OCI-LY3 (cell line): ENCODE results near the gene NEK2.

Experiments used
- EZH2phosphoT487 ChIP-seq: fragments of 200-600 bp; shearing (Covaris generic); IDR thresholded peaks from 2 replicates; pipeline ENCODE4 v1.6.1; 2018; ENCODE audit warnings: antibody characterized with exemption, mixed run types, low read depth
- TF ChIP-seq, protein P1 (sequence below): fragments of 200-600, 300-600 bp; sonication (generic); IDR thresholded peaks from 2 replicates; pipeline ENCODE4 v1.5.1; 2014; ENCODE audit warnings: antibody characterized with exemption, low read length, low read depth

DNA sequence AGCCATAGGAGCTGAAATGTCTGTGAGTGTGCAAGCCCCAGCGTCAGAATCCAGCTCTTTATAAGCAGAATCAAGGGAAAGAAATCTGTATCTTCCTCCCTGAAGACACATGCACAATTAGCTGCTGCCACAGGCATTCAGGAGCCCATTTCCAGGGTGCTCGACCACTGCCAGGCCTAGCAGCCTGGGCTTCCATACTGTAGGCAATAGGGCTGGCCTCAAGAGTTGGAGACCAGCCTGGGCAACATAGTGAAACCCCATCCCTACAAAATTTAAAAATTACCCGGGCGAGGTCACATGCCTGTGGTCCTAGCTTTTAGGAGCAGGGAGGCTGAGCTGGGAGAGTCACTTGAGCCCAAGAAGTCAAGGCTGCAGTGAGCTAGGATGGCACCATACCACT, 41.0 kb downstream of the NEK2 start:
- TF ChIP-seq, protein P1, sequence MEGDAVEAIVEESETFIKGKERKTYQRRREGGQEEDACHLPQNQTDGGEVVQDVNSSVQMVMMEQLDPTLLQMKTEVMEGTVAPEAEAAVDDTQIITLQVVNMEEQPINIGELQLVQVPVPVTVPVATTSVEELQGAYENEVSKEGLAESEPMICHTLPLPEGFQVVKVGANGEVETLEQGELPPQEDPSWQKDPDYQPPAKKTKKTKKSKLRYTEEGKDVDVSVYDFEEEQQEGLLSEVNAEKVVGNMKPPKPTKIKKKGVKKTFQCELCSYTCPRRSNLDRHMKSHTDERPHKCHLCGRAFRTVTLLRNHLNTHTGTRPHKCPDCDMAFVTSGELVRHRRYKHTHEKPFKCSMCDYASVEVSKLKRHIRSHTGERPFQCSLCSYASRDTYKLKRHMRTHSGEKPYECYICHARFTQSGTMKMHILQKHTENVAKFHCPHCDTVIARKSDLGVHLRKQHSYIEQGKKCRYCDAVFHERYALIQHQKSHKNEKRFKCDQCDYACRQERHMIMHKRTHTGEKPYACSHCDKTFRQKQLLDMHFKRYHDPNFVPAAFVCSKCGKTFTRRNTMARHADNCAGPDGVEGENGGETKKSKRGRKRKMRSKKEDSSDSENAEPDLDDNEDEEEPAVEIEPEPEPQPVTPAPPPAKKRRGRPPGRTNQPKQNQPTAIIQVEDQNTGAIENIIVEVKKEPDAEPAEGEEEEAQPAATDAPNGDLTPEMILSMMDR = no peak
- TF ChIP-seq EZH2phosphoT487 = no peak
